SU-DHL-6 (cell line): Measurements from ENCODE around the gene SUSD4.

Experiments
- EZH2phosphoT487 ChIP-seq: fragments of 200-600 bp; sonication (generic), shearing (Covaris generic); conservative IDR thresholded peaks from 2 replicates; pipeline ENCODE4 v1.6.1; 2018; ENCODE audit warnings: mild to moderate bottlenecking, antibody characterized with exemption, low read length, moderate library complexity, mixed read lengths
- TF ChIP-seq, protein P1 (sequence below): fragments of 200-600 bp; sonication (generic); IDR thresholded peaks from one replicate; pipeline ENCODE4 v1.5.1; 2017; ENCODE audit warnings: antibody characterized with exemption, mild to moderate bottlenecking, low read length, moderate library complexity; ENCODE audit not compliant: insufficient read depth, poor library complexity, severe bottlenecking

DNA sequence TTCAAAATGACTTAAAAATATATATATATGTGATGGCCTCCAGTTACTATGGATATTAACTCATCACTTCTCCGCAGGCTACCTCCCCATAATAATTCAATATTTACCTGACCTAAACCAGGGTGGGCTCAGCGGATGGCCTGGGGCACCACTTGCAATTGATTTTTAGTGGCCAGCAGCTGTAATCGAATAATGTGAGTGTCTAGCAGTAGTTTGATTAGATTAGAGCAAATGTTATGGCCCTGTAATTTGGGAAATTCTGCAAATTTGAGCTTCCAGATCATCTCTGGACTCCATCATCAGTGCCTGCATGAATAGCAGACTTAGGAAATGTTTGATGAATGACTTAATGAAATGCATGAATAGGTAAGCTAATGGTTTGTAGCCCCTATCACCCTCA lies 14.7 kb downstream of the SUSD4 start:
- TF ChIP-seq, protein P1, sequence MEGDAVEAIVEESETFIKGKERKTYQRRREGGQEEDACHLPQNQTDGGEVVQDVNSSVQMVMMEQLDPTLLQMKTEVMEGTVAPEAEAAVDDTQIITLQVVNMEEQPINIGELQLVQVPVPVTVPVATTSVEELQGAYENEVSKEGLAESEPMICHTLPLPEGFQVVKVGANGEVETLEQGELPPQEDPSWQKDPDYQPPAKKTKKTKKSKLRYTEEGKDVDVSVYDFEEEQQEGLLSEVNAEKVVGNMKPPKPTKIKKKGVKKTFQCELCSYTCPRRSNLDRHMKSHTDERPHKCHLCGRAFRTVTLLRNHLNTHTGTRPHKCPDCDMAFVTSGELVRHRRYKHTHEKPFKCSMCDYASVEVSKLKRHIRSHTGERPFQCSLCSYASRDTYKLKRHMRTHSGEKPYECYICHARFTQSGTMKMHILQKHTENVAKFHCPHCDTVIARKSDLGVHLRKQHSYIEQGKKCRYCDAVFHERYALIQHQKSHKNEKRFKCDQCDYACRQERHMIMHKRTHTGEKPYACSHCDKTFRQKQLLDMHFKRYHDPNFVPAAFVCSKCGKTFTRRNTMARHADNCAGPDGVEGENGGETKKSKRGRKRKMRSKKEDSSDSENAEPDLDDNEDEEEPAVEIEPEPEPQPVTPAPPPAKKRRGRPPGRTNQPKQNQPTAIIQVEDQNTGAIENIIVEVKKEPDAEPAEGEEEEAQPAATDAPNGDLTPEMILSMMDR: no peak
- no peak for TF ChIP-seq EZH2phosphoT487
